HepG2 (cell line): ENCODE measurements around the gene FAM3A. TPM values are rescaled to one million over a fixed set of nuclear protein-coding genes. Genes with fewer than 3 reads are reported as not detected.

Experiments used
- ATAC-seq: fragments of 200-7000 bp; cut with Tn5 transposase; 3 replicates; pipeline ENCODE4 v1.9.1; 2020; ENCODE audit warnings: mild to moderate bottlenecking, moderate library complexity
- BruUV-seq: library from RNA; stranded (reverse); fragments of 400-500 nt; replicated peaks from 2 replicates; lab custom pipeline; 2021; lab: Mats Ljungman, UMichigan
- CTCF ChIA-PET: fragments of 300-600 bp; formaldehyde crosslinking; extraction: SDS; loops from one replicate; lab custom pipeline; 2021; ENCODE audit warnings: low total read pairs, inconsistent platforms, low intra/inter-chr PET ratio; lab: Yijun Ruan, JAX
- POLR2A ChIA-PET: fragments of 350-600 bp; sonication (Branson Sonifier 250); formaldehyde crosslinking; loops from one replicate; lab custom pipeline; 2020; ENCODE audit warnings: antibody characterized with exemption, inconsistent platforms; lab: Yijun Ruan, JAX
- DNase-seq: peaks from one replicate; pipeline ENCODE4 v3.0.0-alpha.2; 2015; ENCODE audit warnings: low spot score
- FAIRE-seq: peaks from 3 replicates; lab custom pipeline; 2011; peaks lifted over from hg19 to GRCh38; lab: Jason Lieb, UNC
- H2AFZ ChIP-seq: one replicate; pipeline ENCODE4 v1.6.1; 2011; ENCODE audit warnings: low read length, inconsistent platforms
- H3K27ac ChIP-seq: fragments of 300-600 bp; 3 replicates; pipeline ENCODE4 v1.8.0; 2011; ENCODE audit warnings: mixed run types, mild to moderate bottlenecking, mixed read lengths, low read length, inconsistent platforms; ENCODE audit not compliant: insufficient read depth; ENCODE audit errors: extremely low read length
- H3K27me3 ChIP-seq, 2 experiments: fragments of 200-600 bp in 1 of 2; 2 replicates in 1 of 2; 3 replicates in 1 of 2; pipeline versions ENCODE4 v1.6.0 to v1.8.0; 2011; ENCODE audit warnings: low read length in 2 of 2, mild to moderate bottlenecking in 2 of 2, moderate library complexity in 2 of 2, inconsistent platforms in 1 of 2; ENCODE audit not compliant: insufficient read depth in 2 of 2, control insufficient read depth in 1 of 2
- H3K36me3 ChIP-seq, 2 experiments: fragments of 200-600 bp in 1 of 2; replicated peaks in 1 of 2; 2 replicates in 1 of 2; 3 replicates in 1 of 2; pipeline versions ENCODE4 v1.5.1 to v1.8.0; 2011; ENCODE audit warnings: low read length in 2 of 2, inconsistent platforms in 1 of 2; ENCODE audit not compliant: insufficient read depth in 2 of 2, control insufficient read depth in 1 of 2
- H3K4me1 ChIP-seq: 2 replicates; pipeline ENCODE4 v1.5.1; 2012; ENCODE audit warnings: low read length, inconsistent platforms; ENCODE audit not compliant: insufficient read depth
- H3K4me2 ChIP-seq: 2 replicates; pipeline ENCODE4 v1.6.0; 2011; ENCODE audit warnings: low read depth, low read length, inconsistent platforms
- H3K4me3 ChIP-seq, 3 experiments: fragments of 200-600 bp in 1 of 3; sonication (generic), shearing (Covaris generic) in 1 of 3; replicated peaks in 1 of 3; 2 replicates each; pipeline ENCODE4 v1.5.1; 2011 to 2016; ENCODE audit warnings: low read length in 3 of 3, inconsistent platforms in 2 of 3, low read depth in 2 of 3, mild to moderate bottlenecking in 2 of 3, control low read depth in 1 of 3, mixed read lengths in 1 of 3; ENCODE audit not compliant: insufficient read depth in 1 of 3
- H3K79me2 ChIP-seq: one replicate; pipeline ENCODE4 v1.6.1; 2011; ENCODE audit warnings: low read length, inconsistent platforms; ENCODE audit not compliant: insufficient read depth
- H3K9ac ChIP-seq: 2 replicates; pipeline ENCODE4 v1.6.0; 2011; ENCODE audit warnings: mild to moderate bottlenecking, low read depth, low read length, inconsistent platforms; ENCODE audit not compliant: insufficient read depth
- H3K9me3 ChIP-seq: 2 replicates; pipeline ENCODE4 v1.5.1; 2012; ENCODE audit warnings: mild to moderate bottlenecking, low read length
- H4K20me1 ChIP-seq: 2 replicates; pipeline ENCODE4 v1.6.0; 2011; ENCODE audit warnings: inconsistent platforms, mild to moderate bottlenecking, low read length, moderate library complexity; ENCODE audit not compliant: insufficient read depth
- GPN1 ChIP-seq: sonication (generic); formaldehyde crosslinking; IDR thresholded peaks from 2 replicates; pipeline ENCODE4 v1.5.1; 2020; ENCODE audit warnings: missing genetic modification reagents, borderline replicate concordance
- NFE2 ChIP-seq: sonication (generic); formaldehyde crosslinking; IDR thresholded peaks from 2 replicates; pipeline ENCODE4 v1.4.0; 2020; ENCODE audit warnings: missing genetic modification reagents
- NR0B2 ChIP-seq: sonication (generic); formaldehyde crosslinking; IDR thresholded peaks from 2 replicates; pipeline ENCODE4 v1.4.0; 2020; ENCODE audit warnings: mild to moderate bottlenecking, missing genetic modification reagents
- POLR2AphosphoS2 ChIP-seq: IDR thresholded peaks from 2 replicates; pipeline ENCODE4 v1.6.1; 2011; ENCODE audit warnings: low read depth, low read length, improper control_type of control experiment
- SP4 ChIP-seq: sonication (generic); formaldehyde crosslinking; IDR thresholded peaks from 2 replicates; pipeline ENCODE4 v1.8.1; 2023; ENCODE audit warnings: mild to moderate bottlenecking, missing genetic modification reagents
- ZBTB40 ChIP-seq, 2 experiments: fragments of 450-650 bp in 1 of 2; sonication (generic) in 1 of 2; formaldehyde crosslinking in 1 of 2; IDR thresholded peaks; 2 replicates each; pipeline versions ENCODE4 v1.6.1 to v1.8.0; 2016 to 2022; ENCODE audit warnings: antibody characterized with exemption in 1 of 2, mild to moderate bottlenecking in 1 of 2, missing genetic modification reagents in 1 of 2
- ZBTB8A ChIP-seq: sonication (generic); formaldehyde crosslinking; IDR thresholded peaks from 2 replicates; pipeline ENCODE4 v1.4.0; 2020; ENCODE audit warnings: mild to moderate bottlenecking, low read depth, missing genetic modification reagents, borderline replicate concordance
- ZFP82 ChIP-seq: sonication (generic); formaldehyde crosslinking; IDR thresholded peaks from 2 replicates; pipeline ENCODE4 v1.5.1; 2020; ENCODE audit warnings: mild to moderate bottlenecking, missing genetic modification reagents, borderline replicate concordance
- ZNF576 ChIP-seq: sonication (generic); formaldehyde crosslinking; IDR thresholded peaks from 2 replicates; pipeline ENCODE4 v1.4.0; 2020; ENCODE audit warnings: mild to moderate bottlenecking, missing genetic modification reagents
- WGBS: methylation state at CpG from one replicate; pipeline ENCODE4 v1.1.6; 2017; ENCODE audit warnings: low lambda C conversion rate; 5-methylcytosine and 5-hydroxymethylcytosine counted together
- in situ Hi-C: cut with HindIII; loops from 2 replicates; pipeline ENCODE4 v1.10.0; 2017; ENCODE audit warnings: low pct_unique_long_range_greater_than_20kb; ENCODE audit not compliant: extremely low pct_ligation_motif_present
- intact Hi-C: fragments of 100-400 bp; cut with micrococcal nuclease; formaldehyde crosslinking; loops from one replicate; pipeline ENCODE4 v1.10.0; 2022; ENCODE audit not compliant: unreplicated experiment
- polyA plus RNA-seq, 8 experiments: library from polyadenylated mRNA; depleted of rRNA in 3 of 8; stranded (reverse) in 7 of 8; unstranded in 1 of 8; fragments of >200 nt; fragmentation: Illumina TruSeq in 4 of 8; extraction: Trizol in 4 of 8; gene quantifications; 2 replicates each; pipeline versions ENCODE4 v1.2.1 to v1.2.3, GENCODE V29; 2011 to 2016; ENCODE audit warnings: low read depth in 4 of 8, missing spikeins in 1 of 8, mixed read lengths in 1 of 8; ENCODE audit not compliant: insufficient read depth in 1 of 8
- total RNA-seq, 5 experiments: library from RNA; depleted of rRNA; stranded (reverse); fragments of >200 nt; fragmentation: Illumina TruSeq; extraction: Trizol; gene quantifications; 2 replicates each; pipeline ENCODE4 v1.2.3, GENCODE V29; 2016; ENCODE audit warnings: low read depth in 1 of 5
- TF ChIP-seq, protein P1 (sequence below): sonication (generic); IDR thresholded peaks from 2 replicates; pipeline ENCODE4 v1.6.1; 2016; ENCODE audit warnings: low read depth, borderline replicate concordance

FAM3A gene
- total and polyA plus RNA-seq, 2 of the 13 experiments (the other 11 are each of a cell fraction or from before 2014, with no cell fraction given), result 11.2 to 22.7 TPM

DNA sequence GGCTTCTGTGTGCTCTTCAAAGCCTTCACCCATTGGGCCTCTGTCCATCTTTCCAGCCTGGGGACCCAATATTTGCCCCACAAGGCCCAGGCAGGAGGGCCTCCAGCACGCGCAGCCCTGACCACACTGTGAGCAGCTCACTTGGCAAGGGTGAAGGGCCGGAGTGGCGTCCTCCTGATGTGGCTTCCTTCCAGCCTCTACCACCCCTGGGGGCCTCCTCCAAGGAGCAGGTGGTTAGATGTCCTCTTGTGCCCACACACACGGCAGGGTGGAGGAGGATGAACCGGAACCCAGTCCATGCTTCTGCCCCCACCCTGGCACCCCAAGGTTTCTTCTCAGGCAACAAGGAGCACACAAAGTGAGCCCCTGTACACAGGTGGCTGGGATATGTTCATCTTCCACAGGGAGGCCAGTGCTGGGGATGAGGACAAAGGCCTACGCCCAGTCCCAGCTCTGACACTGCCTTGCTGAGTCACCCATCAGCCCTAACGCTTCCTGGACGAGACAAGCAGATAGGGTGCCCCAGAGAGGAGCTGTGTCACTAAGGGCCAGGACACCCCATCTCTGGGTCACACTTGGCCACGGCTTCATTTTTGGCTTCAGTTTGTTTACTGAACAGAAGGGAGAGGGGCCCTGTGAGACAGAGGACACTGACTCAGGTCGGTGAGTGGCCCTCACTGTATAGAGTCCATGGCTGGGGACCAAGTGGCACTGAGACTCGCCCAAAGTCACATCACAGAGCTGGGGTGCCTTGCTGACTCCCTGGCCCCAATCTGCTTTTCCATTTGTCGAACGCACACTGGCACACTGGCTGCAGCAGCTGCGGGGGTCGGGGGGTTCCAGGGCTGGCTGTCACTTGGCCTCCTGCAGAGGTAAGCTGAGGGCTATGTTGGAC is 31.5 kb downstream of the FAM3A start:
- intact Hi-C loops (no loop called here), in situ Hi-C loops (loop anchor here (5.0 kb wide), 1 partner anchor 33 kb away; the partner anchor contains the start of gene FAM3A)
- no peaks in the 10 kb centered on the region for H3K9me3 ChIP-seq
- no CpG with 5 or more reads among the region's 16 CpGs for WGBS
- 0 out of 2 replicates have a peak overlapping the region, but pooled peaks have one; percentile 3 for H3K4me2 ChIP-seq
- FAIRE-seq (no peak), ATAC-seq (no peak), DNase-seq (no peak)
- TSS peak; percentile 45 for BruUV-seq
- H3K4me1 ChIP-seq, result peaks cover 25% of the 10 kb centered on the region
- H3K79me2 ChIP-seq, result no peaks in the 10 kb centered on the region
- no peaks in the 10 kb centered on the region for H4K20me1 ChIP-seq
- H3K4me3 ChIP-seq, result no peak overlapping the region
- ChIA-PET CTCF (no interaction called here), POLR2A (no interaction called here)
- H3K36me3 ChIP-seq, result no peaks in the 10 kb centered on the region; a peak in 1 of 5 replicates
- no peak overlapping the region for H3K27ac ChIP-seq
- no peak overlapping the region for H2AFZ ChIP-seq
- no peak overlapping the region for H3K9ac ChIP-seq
- H3K27me3 ChIP-seq, result no peaks in the 10 kb centered on the region
- TF ChIP-seq NFE2 (no peak; the same call in 1 of the 2 replicates), ZBTB8A (no peak), ZFP82 (CRISPR knock-in tag) (no peak), SP4 (CRISPR knock-in tag) (no peak), GPN1 (CRISPR knock-in tag) (no peak), ZNF576 (no peak), ZBTB40 (IDR thresholded peaks at IDR 0.05) (no peak), ZBTB40 (CRISPR knock-in tag; IDR thresholded peaks at IDR 0.05) (no peak), POLR2AphosphoS2 (no peak), NR0B2 (CRISPR knock-in tag) (no peak)
- TF ChIP-seq, protein P1, sequence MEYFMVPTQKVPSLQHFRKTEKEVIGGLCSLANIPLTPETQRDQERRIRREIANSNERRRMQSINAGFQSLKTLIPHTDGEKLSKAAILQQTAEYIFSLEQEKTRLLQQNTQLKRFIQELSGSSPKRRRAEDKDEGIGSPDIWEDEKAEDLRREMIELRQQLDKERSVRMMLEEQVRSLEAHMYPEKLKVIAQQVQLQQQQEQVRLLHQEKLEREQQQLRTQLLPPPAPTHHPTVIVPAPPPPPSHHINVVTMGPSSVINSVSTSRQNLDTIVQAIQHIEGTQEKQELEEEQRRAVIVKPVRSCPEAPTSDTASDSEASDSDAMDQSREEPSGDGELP, result no peak
